Loucy (cell line): ENCODE data around the gene INSR.

Experiments
- H2AFZ ChIP-seq: fragments of 200-600 bp; sonication (generic); 2 replicates; pipeline ENCODE4 v1.6.0; 2016; ENCODE audit warnings: antibody characterized with exemption, mild to moderate bottlenecking, low read length, moderate library complexity
- H3F3A ChIP-seq: fragments of 200-600 bp; 2 replicates; pipeline ENCODE4 v1.6.0; 2016; ENCODE audit warnings: antibody characterized with exemption, low read depth, mild to moderate bottlenecking
- H3K27me3 ChIP-seq: fragments of 200-600 bp; sonication (generic); 2 replicates; pipeline ENCODE4 v1.6.1; 2014; ENCODE audit warnings: low read length, mild to moderate bottlenecking; ENCODE audit not compliant: insufficient read depth, poor library complexity, severe bottlenecking
- H3K36me3 ChIP-seq: fragments of 200-600 bp; sonication (generic); 2 replicates; pipeline ENCODE4 v1.6.1; 2016; ENCODE audit warnings: low read length; ENCODE audit not compliant: insufficient read depth
- H3K4me1 ChIP-seq: fragments of 200-600 bp; sonication (generic); 2 replicates; pipeline ENCODE4 v1.5.1; 2014; ENCODE audit warnings: low read length, mild to moderate bottlenecking; ENCODE audit not compliant: insufficient read depth, poor library complexity, severe bottlenecking
- H3K4me2 ChIP-seq: fragments of 200-600 bp; sonication (generic); 2 replicates; pipeline ENCODE4 v1.6.0; 2014; ENCODE audit warnings: antibody characterized with exemption, low read length, low read depth, mild to moderate bottlenecking; ENCODE audit not compliant: poor library complexity, severe bottlenecking
- H3K4me3 ChIP-seq: fragments of 200-600 bp; sonication (generic); 2 replicates; pipeline ENCODE4 v1.5.1; 2014; ENCODE audit warnings: low read length, mild to moderate bottlenecking, mixed read lengths; ENCODE audit not compliant: poor library complexity, severe bottlenecking
- H3K79me2 ChIP-seq: fragments of 200-600 bp; sonication (generic); 2 replicates; pipeline ENCODE4 v1.6.1; 2014; ENCODE audit warnings: low read length; ENCODE audit not compliant: insufficient read depth
- H3K9ac ChIP-seq: fragments of 200-600 bp; sonication (generic); 2 replicates; pipeline ENCODE4 v1.6.0; 2014; ENCODE audit warnings: mild to moderate bottlenecking, low read depth, low read length, moderate library complexity; ENCODE audit not compliant: poor library complexity, severe bottlenecking
- H3K9me2 ChIP-seq: fragments of 200-600 bp; sonication (generic); replicated peaks from 2 replicates; pipeline ENCODE4 v1.6.1; 2016; ENCODE audit warnings: low read depth, low read length, mixed read lengths
- H3K9me3 ChIP-seq: fragments of 200-600 bp; sonication (generic); 2 replicates; pipeline ENCODE4 v1.6.1; 2014; ENCODE audit warnings: mild to moderate bottlenecking, antibody characterized with exemption, low read length, low read depth; ENCODE audit not compliant: insufficient read depth
- H4K20me1 ChIP-seq: fragments of 200-600 bp; sonication (generic); 2 replicates; pipeline ENCODE4 v1.6.0; 2014; ENCODE audit warnings: antibody characterized with exemption, low read length, mild to moderate bottlenecking; ENCODE audit not compliant: insufficient read depth, poor library complexity, severe bottlenecking
- CTCF ChIP-seq: fragments of 200-600 bp; sonication (generic); conservative IDR thresholded peaks from 2 replicates; pipeline ENCODE4 v1.5.1; 2014; ENCODE audit warnings: mild to moderate bottlenecking, antibody characterized with exemption, low read length
- EZH2phosphoT487 ChIP-seq: fragments of 200-600 bp; IDR thresholded peaks from 2 replicates; pipeline ENCODE4 v1.6.1; 2018; ENCODE audit warnings: antibody characterized with exemption, mild to moderate bottlenecking, moderate library complexity, borderline replicate concordance

Gene INSR

GRCh38 chr19:7292352-7292949 is 1.8 kb downstream of the INSR start:
- Histone ChIP-seq H3K9ac (peak overlapping the region; percentile 82), H3F3A (0 out of 2 replicates have a peak, but pooled peaks cover 5% of the 10 kb centered on the region), H3K36me3 (no peaks in the 10 kb centered on the region), H2AFZ (no peak overlapping the region), H3K4me1 (peaks cover 18% of the 10 kb centered on the region), H4K20me1 (peaks cover 10% of the 10 kb centered on the region), H3K9me3 (no peaks in the 10 kb centered on the region), H3K27me3 (no peaks in the 10 kb centered on the region), H3K4me3 (peak overlapping the region; percentile 89), H3K79me2 (peaks cover 21% of the 10 kb centered on the region), H3K4me2 (peak overlapping the region; percentile 74), H3K9me2 (no peaks in the 10 kb centered on the region)
- TF ChIP-seq EZH2phosphoT487 (no peak), CTCF (no peak)

GRCh38 chr19:7288977-7289376 is 5.2 kb downstream of the INSR start:
- Histone ChIP-seq H3K9me2 (no peaks in the 10 kb centered on the region), H3K27me3 (no peaks in the 10 kb centered on the region), H3K9me3 (no peaks in the 10 kb centered on the region), H2AFZ (no peak overlapping the region), H3K4me2 (no peak overlapping the region), H3K4me1 (peaks cover 9% of the 10 kb centered on the region), H3K36me3 (no peaks in the 10 kb centered on the region), H3K4me3 (no peak overlapping the region), H4K20me1 (peaks cover 10% of the 10 kb centered on the region), H3K9ac (no peak overlapping the region), H3F3A (0 out of 2 replicates have a peak, but pooled peaks cover 5% of the 10 kb centered on the region), H3K79me2 (peaks cover 19% of the 10 kb centered on the region)
- TF ChIP-seq EZH2phosphoT487 (no peak), CTCF (no peak)

GRCh38 chr19:7288131-7288530 is 6.1 kb downstream of the INSR start:
- Histone ChIP-seq H3K4me3 (no peak overlapping the region), H3K36me3 (no peaks in the 10 kb centered on the region), H3K27me3 (no peaks in the 10 kb centered on the region), H3K9me3 (no peaks in the 10 kb centered on the region), H2AFZ (no peak overlapping the region), H3K9me2 (no peaks in the 10 kb centered on the region), H4K20me1 (peaks cover 6% of the 10 kb centered on the region), H3K4me2 (no peak overlapping the region), H3K4me1 (peaks cover 7% of the 10 kb centered on the region), H3K9ac (no peak overlapping the region), H3F3A (0 out of 2 replicates have a peak, but pooled peaks cover 5% of the 10 kb centered on the region), H3K79me2 (peaks cover 11% of the 10 kb centered on the region)
- TF ChIP-seq CTCF (no peak), EZH2phosphoT487 (no peak)
